Left renal pelvis (tissue), 4 donors: ENCODE data around the gene USP17L5. TPM values are rescaled to one million over a fixed set of nuclear protein-coding genes. Genes with fewer than 3 reads are reported as not detected.
"Not testable (repeated sequence)": the region's sequence is repeated elsewhere in the genome, so short reads cannot be mapped to it uniquely, and the experiment has no call there.

Source experiments
- DNase-seq, 4 donors: peaks; one replicate each; pipeline ENCODE4 v3.0.0-alpha.2; 2013; ENCODE audit warnings: low read depth in 4 of 4, low spot score in 3 of 4
- polyA plus RNA-seq, 4 donors: library from polyadenylated mRNA; unstranded; fragments of 120-200 nt; gene quantifications; one replicate each; pipeline ENCODE4 v1.2.1, GENCODE V29; 2013; ENCODE audit not compliant: insufficient read length in 4 of 4

The USP17L5 gene
- polyA plus RNA-seq = not detected

GRCh38 chr4:9339103-9339502 is at the start of gene USP17L5:
USP17L5 (plus strand) TSS chr4:9339403; CDS start chr4:9339403, 0 bp downstream.
- DNase-seq = not testable (repeated sequence)

GRCh38 chr4:9324191-9324590 is 15.0 kb upstream of the USP17L5 start:
- DNase-seq = not testable (repeated sequence)

- not testable (repeated sequence) for DNase-seq
Measured at GRCh38 chr4:9324865-9325264, 14.3 kb upstream of the USP17L5 start, which contains the start of gene USP17L24. USP17L24 (plus strand) TSS chr4:9325165; CDS start chr4:9325165, 0 bp downstream.

- not testable (repeated sequence) for DNase-seq
Measured at GRCh38 chr4:9329611-9330010, 9.6 kb upstream of the USP17L5 start, which contains the start of gene USP17L25. USP17L25 (plus strand) TSS chr4:9329911; CDS start chr4:9329911, 0 bp downstream.

- DNase-seq = not testable (repeated sequence)
Measured at GRCh38 chr4:9334358-9334757, 4.8 kb upstream of the USP17L5 start, which contains the start of gene USP17L26. USP17L26 (plus strand) TSS chr4:9334658; CDS start chr4:9334658, 0 bp downstream.

GRCh38 chr4:9343848-9344247 is 4.6 kb downstream of the USP17L5 start, which contains the start of gene USP17L27:
USP17L27 (plus strand) TSS chr4:9344148; CDS start chr4:9344148, 0 bp downstream.
- not testable (repeated sequence) for DNase-seq

GRCh38 chr4:9348593-9348992 is 9.4 kb downstream of the USP17L5 start, which contains the start of gene USP17L28:
USP17L28 (plus strand) TSS chr4:9348893; CDS start chr4:9348893, 0 bp downstream.
- not testable (repeated sequence) for DNase-seq

- not testable (repeated sequence) for DNase-seq
Measured at GRCh38 chr4:9350866-9351265, 11.7 kb downstream of the USP17L5 start.

- DNase-seq = not testable (repeated sequence)
Measured at GRCh38 chr4:9353338-9353737, 14.1 kb downstream of the USP17L5 start, which contains the start of gene USP17L29. USP17L29 (plus strand) TSS chr4:9353638; CDS start chr4:9353638, 0 bp downstream.

GRCh38 chr4:9362829-9363228 is 23.6 kb downstream of the USP17L5 start, which contains the start of gene USP17L30:
USP17L30 (plus strand) TSS chr4:9363129; CDS start chr4:9363129, 0 bp downstream.
- not testable (repeated sequence) for DNase-seq

- DNase-seq = not testable (repeated sequence)
Measured at GRCh38 chr4:9379881-9380280, 40.7 kb downstream of the USP17L5 start.

GRCh38 chr4:9381012-9381534 is 41.9 kb downstream of the USP17L5 start:
- DNase-seq = not testable (repeated sequence)

- no peak for DNase-seq
Measured at GRCh38 chr4:9384126-9384525, 44.9 kb downstream of the USP17L5 start.

GRCh38 chr4:9389001-9389400 is 49.8 kb downstream of the USP17L5 start:
- not testable (repeated sequence) for DNase-seq

Other genes with a start within 250 kb of the USP17L5 start
- gene FAM90A26, start 169.0 kb upstream of the USP17L5 start, polyA plus RNA-seq = under 1 TPM in 1 of 4 donors, not detected in 3; 0.06 TPM
- gene USP17L10, start 128.7 kb upstream of the USP17L5 start, polyA plus RNA-seq = not detected
- gene USP17L11, start 124.0 kb upstream of the USP17L5 start, polyA plus RNA-seq = not detected
- gene USP17L12, start 119.3 kb upstream of the USP17L5 start, polyA plus RNA-seq = not detected
- gene USP17L13, start 114.5 kb upstream of the USP17L5 start, polyA plus RNA-seq = not detected
- not detected for gene USP17L15, start 105.0 kb upstream of the USP17L5 start, polyA plus RNA-seq
- gene USP17L17, start 95.5 kb upstream of the USP17L5 start, polyA plus RNA-seq = not detected
- gene USP17L18, start 90.8 kb upstream of the USP17L5 start, polyA plus RNA-seq = not detected
- gene USP17L19, start 86.0 kb upstream of the USP17L5 start, polyA plus RNA-seq = not detected
- gene USP17L20, start 81.3 kb upstream of the USP17L5 start, polyA plus RNA-seq = not detected
- gene USP17L21, start 76.5 kb upstream of the USP17L5 start, polyA plus RNA-seq = not detected
- gene USP17L22, start 71.8 kb upstream of the USP17L5 start, polyA plus RNA-seq = not detected
- gene USP17L24, start 14.2 kb upstream of the USP17L5 start, polyA plus RNA-seq = not detected
- gene USP17L25, start 9.5 kb upstream of the USP17L5 start, polyA plus RNA-seq = not detected
- not detected for gene USP17L26, start 4.7 kb upstream of the USP17L5 start, polyA plus RNA-seq
- gene USP17L27, start 4.7 kb downstream of the USP17L5 start, polyA plus RNA-seq = not detected
- gene USP17L28, start 9.5 kb downstream of the USP17L5 start, polyA plus RNA-seq = not detected
- gene USP17L29, start 14.2 kb downstream of the USP17L5 start, polyA plus RNA-seq = not detected
- not detected for gene USP17L30, start 23.7 kb downstream of the USP17L5 start, polyA plus RNA-seq
- not detected for gene DEFB131A, start 105.0 kb downstream of the USP17L5 start, polyA plus RNA-seq